ENCODE results near the gene PPP2R5C.

The PPP2R5C gene

GRCh38 chr14:101844751-101845150 lies 83.2 kb downstream of the PPP2R5C start:
- DNase-seq: no peak

- DNase-seq: no peak
Measured at GRCh38 chr14:101845496-101845895, 84.0 kb downstream of the PPP2R5C start.

- DNase-seq: no peak
Measured at GRCh38 chr14:101845896-101846295, 84.4 kb downstream of the PPP2R5C start.

- no peak for DNase-seq
Measured at GRCh38 chr14:101849125-101849524, 87.6 kb downstream of the PPP2R5C start.

DNA sequence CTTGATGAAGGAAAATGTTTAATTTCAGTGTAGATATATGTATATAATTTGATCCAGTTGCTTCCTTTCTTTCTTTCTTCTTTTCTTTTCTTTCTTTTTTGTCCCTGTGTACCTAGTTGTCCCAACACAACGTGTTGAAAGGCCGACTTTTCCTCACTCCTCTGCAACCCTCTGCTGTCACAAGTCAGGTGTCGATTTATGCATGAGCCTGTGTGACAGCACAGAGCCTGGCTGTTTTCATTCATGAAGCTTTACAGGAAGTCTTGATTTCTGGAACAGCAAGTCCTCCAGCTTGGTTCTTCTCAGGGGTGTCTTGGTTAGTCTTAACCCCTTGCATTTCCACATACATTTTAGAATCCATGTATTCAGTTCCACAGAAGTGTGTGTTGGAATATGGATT lies 88.1 kb downstream of the PPP2R5C start:
- no peak for DNase-seq

DNA sequence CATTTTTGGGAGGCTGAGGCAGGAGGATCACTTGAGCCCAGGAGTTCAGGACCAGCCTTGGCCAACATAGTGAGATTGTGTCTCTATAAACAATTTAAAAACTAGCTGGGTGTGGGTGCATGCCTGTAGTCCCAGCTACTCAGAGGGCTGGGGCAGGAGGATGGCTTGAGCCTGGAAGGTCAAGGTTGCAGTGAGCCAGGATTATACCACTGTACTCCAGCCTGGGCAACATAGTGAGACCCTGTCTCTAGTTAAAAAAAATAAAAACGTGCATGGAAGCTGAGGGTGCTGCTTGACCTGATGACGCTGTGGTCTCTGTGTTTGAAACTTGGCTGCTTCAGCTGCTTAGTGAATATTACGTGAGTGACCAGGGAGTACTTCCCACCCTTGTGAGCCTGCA lies 89.7 kb downstream of the PPP2R5C start:
- no peak for DNase-seq

- no peak for DNase-seq
Measured at GRCh38 chr14:101851736-101852405, 90.4 kb downstream of the PPP2R5C start.

DNA sequence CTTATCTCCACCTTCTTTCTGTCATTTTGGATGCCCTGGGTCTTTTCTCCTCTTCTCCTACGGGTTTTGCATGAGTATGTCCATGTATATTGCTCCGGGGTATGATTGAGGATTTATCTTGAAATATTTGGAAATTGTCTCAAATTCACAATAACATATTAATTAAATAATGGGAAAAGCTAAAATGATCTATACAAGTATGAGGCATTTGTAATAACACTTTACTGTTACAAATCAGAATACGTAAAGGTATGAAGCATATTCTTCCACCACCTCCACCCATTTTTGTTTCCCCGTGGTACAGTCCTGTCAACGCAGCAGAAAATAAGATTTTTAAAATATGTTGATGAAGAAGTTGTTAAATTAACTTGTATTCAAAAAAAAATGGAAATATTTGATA lies 91.3 kb downstream of the PPP2R5C start:
- no peak for DNase-seq

DNA sequence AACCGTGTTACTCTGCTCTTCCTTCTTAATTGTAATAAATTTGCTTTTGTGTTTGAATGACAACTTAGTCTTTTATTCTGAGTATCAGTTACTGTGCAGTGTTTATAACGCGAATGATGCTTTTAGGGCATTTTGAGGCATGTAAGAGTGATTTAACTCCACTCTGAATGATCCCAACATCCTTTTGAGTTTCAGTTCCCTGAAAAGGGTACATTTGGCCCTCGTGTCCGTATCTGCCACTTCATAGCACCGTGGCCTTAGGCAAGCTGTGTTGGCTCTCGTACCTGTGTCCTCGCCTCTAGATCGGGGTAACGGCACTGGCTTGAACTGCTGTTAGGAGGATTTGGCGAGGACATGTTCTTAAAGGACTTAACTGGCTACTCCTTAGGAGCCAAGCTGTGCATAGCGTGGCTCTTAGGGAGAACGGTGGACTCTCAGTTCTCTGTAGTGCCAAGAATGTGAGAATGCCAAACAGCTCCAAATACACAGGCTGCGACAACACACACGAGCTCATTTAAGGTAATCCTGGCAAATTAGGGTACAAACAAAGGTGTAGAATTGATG lies 92.0 kb downstream of the PPP2R5C start:
- no peak for DNase-seq

GRCh38 chr14:101854366-101854765 lies 92.9 kb downstream of the PPP2R5C start:
- peak in 1 of 2 donors; percentile 47 for DNase-seq

DNA sequence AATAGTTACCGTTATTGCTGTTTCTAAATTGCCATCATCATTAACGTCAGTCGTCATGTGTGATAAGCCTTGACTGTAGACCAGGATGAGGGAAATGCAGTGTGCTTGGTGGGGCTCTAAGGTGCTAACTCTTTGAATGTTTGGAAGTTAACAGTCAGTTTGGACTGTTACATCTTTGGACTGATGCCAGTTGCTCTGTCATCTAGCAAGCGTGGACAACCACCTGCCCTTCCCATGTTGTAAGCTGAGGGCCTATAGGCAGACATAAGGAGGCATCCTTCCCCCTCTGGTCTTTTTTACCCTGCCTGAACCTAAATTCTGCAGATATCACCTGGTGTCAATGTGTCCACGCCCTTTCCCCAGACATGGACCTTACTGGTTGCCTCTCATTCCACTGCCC lies 94.4 kb downstream of the PPP2R5C start:
- no peak for DNase-seq

- DNase-seq: no peak
Measured at GRCh38 chr14:101856536-101856935, 95.0 kb downstream of the PPP2R5C start.

- DNase-seq: no peak
Measured at GRCh38 chr14:101857226-101857625, 95.7 kb downstream of the PPP2R5C start.

- DNase-seq: no peak
Measured at GRCh38 chr14:101858791-101859537, 97.5 kb downstream of the PPP2R5C start.

- DNase-seq: no peak
Measured at GRCh38 chr14:101859538-101859902, 98.0 kb downstream of the PPP2R5C start.

- DNase-seq: no peak
Measured at GRCh38 chr14:101859958-101860357, 98.4 kb downstream of the PPP2R5C start.

DNA sequence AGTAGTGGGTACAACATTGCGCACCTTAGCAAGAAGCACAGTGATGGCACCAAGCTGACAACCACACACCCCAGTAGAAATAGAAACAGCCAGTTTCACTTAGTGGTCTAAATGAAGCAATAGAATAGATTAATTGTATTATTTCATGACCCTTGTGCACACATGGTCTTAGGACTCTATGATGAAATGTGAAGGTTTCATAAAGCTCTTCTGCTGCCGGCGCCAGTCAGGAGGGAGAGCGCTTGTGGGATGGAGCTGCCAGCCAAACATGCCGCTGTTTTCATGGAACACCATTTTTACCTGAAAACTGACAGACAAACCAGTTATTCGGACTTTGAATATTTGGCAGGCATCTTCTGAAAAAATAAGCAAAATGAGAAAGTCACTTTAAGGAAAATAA lies 100.0 kb downstream of the PPP2R5C start:
- DNase-seq: no peak

- DNase-seq: no peak
Measured at GRCh38 chr14:101862177-101862576, 100.7 kb downstream of the PPP2R5C start.

DNA sequence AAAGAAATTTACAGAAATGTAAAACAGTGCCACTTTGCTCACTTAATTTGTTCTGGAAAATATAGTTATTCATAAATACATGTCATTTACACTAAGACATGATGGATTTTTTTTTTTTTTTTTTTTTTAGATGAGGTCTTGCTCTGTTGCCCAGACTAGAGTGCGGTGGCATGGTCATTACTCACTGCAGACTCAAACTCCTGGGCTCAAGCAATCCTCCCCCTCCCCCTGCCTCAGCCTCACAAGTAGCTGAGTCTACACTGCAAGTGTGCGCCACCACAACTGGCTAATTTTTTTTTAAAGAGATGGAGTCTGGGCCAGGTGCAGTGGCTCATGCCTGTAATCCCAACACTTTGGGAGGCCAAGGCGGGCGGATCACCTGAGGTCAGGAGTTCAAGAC lies 101.2 kb downstream of the PPP2R5C start:
- no peak for DNase-seq

GRCh38 chr14:101865288-101865687 lies 103.8 kb downstream of the PPP2R5C start:
- no peak for DNase-seq

DNA sequence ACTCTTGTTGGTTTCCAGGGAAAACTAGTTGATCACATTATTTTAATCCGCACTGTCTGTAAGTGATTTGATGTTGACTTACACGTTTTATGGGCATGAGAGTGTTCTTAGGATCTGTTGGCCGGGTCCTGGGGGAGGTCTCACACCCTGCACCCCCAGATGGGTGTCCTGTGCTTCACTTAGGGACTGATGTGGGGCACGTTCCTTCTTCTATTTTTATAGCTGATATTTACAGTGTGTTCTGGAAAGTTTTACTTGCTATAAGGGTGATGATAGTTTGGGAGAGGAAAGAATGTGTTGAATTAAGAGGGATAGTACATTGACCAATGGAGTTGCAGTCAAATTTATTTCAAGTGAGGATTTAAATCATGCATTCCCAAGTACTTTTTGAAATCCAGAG lies 106.3 kb downstream of the PPP2R5C start:
- DNase-seq: no peak

DNA sequence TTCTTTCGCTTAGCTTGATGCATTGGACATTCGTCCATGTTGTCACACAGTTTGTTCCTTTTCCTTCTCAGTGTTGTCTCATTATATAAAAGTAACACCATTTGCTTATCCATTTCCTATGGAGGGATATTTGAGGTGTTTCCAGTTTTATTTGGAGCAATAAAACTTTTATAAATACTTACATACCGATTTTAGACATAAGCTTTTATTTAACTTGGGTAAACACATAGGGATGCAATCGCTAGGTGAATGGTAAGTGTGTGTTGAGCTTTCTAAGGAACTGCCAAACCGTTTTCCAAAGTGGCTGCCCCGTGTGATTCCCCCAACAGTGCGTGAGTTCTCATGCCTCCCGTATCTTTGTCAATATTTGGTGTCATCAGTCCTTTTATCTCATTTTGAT lies 107.7 kb downstream of the PPP2R5C start:
- DNase-seq: no peak

DNA sequence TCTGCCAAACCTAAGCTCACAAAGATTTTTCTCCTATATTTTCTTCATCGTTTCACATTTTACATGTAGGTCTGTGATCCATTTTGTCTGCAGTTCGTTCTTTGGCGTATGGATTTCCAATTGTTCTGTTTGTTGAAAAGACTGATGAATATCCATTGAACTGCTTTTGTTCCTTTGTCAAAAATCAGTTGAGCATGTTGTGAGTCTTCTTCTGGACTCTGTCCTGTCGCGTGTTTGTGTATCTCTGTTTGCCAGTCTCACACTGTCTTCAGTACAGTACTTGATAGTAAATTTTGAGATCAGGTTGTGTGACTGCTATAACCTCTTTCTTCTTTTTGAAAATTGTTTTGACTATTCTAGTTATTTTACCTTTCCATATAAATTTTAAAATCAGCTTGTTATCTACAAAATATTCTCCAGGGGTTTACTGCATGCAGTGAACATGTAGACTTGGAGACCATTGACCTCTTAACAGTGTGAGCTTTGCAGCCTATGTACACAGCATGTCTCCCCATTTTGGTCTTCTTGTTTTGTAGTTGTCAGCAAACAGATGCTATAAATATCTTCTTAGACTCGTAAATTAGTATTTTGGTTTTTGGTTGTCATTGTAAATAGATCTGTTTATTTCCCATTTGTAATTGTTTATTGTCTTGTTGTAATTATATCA lies 108.9 kb downstream of the PPP2R5C start:
- DNase-seq: no peak

DNA sequence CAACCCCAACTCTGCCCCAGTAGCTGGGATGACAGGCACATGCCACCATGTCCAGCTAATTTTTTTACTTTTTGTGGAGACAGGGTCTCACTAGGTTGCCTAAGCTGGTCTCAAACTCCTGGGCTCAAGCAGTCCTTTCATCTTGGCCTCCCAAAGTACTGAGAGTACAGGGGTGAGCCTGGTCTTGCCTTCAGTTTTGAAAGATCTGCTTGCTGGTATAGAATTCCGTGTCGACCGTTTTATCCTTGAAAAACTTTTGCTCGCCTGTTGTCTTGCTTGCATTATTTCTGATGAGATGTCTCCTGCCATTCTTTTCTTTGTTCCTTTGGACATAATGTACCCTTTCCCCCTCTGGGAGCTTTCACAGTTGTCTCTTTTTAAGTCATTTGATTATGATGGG lies 110.8 kb downstream of the PPP2R5C start:
- DNase-seq: no peak

Measured in CD4-positive, alpha-beta T cell treated with Interleukin-4 for 1 hour (primary cell).